Stimulated activated naive CD4-positive, alpha-beta T cell treated with Interleukin-2 at 50 U/mL for 16 hours (primary cell): ENCODE data around the gene RBM20.
A peak's percentile ranks its signal among the peaks of the same experiment; 100 is the strongest.
"Not testable (repeated sequence)": the region's sequence is repeated elsewhere in the genome, so short reads cannot be mapped to it uniquely, and the experiment has no call there.

Experiments
- DNase-seq: peaks from one replicate; lab custom pipeline; 2025; lab: John Stamatoyannopoulos, UW

Gene RBM20

GRCh38 chr10:110765513-110766319, 121.6 kb downstream of the RBM20 start:
- DNase-seq = no peak

DNA sequence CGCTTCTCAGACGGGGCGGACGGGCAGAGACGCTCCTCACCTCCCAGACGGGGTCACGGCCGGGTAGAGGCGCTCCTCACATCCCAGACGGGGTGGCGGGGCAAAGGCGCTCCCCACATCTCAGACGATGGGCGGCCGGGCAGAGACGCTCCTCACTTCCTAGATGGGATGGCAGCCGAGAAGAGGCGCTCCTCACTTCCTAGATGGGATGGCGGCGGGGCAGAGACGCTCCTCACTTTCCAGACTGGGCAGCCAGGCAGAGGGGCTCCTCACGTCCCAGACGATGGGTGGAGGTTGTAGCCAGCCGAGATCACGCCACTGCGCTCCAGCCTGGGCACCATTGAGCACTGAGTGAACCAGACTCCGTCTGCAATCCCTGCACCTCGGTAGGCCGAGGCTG, 123.5 kb downstream of the RBM20 start:
- not testable (repeated sequence) for DNase-seq

- no peak for DNase-seq
These were observed 126.1 kb downstream of the RBM20 start for GRCh38 chr10:110770243-110770642.

DNA sequence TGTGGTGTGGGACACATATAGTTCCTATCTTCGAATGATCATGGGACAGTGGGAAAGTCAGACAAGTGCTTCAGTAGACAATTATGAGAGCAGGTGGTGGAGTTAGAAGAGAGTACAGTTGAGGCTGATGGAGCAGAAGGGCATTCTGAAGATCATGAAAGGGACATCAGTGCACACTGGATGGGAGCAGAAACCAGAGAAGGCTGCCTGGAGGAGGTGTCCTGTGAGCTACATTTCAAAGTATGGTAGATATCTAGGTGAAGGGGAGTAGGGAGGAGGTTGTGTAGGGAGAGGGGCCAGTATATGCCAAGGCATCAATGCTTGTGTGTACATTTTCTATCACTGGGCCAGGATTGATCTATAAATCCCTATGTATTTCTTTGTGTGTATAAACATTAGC, 127.3 kb downstream of the RBM20 start:
- no peak for DNase-seq

DNA sequence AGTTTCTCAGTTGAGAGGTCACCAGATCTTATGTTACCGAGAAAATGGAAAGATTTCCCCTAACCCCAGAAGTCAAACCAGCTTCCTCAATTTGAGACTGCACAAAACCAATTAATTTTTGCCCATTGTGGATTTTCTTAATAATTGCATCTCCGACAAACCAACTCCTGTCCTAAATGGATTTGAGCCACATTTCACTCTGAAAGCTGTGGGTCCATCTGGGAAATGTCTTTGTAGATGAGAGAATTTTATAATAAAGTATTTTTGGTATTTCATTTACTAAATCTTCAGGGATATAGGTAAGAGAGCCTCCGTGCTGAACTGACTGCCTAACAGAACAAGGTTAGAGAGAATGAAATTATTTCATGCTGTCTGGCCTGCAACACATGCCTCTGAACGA, 127.9 kb downstream of the RBM20 start:
- no peak for DNase-seq

GRCh38 chr10:110772454-110773025, 128.4 kb downstream of the RBM20 start:
- no peak for DNase-seq

DNA sequence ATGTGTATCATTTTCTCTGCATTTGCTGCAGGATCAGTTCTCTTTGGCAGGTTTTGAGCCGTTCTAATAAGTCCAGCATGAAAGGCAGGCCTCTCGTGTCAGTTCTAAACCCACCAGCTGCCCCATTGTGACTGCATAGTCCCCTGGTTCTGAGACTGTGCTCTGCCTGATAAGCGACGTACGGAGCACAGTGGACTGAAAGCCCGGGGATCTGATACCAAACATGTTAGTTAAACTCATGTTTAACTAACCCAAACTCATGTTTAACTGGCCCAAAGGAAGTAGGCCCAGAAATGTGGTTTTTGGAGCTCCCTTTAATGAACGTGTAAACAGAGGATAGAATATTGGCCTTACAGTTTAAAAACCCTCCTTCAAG, 129.5 kb downstream of the RBM20 start:
- no peak for DNase-seq

GRCh38 chr10:110774069-110775019, 130.2 kb downstream of the RBM20 start:
- DNase-seq = peak; percentile 34

GRCh38 chr10:110775020-110775375, 130.9 kb downstream of the RBM20 start:
- DNase-seq = no peak

DNA sequence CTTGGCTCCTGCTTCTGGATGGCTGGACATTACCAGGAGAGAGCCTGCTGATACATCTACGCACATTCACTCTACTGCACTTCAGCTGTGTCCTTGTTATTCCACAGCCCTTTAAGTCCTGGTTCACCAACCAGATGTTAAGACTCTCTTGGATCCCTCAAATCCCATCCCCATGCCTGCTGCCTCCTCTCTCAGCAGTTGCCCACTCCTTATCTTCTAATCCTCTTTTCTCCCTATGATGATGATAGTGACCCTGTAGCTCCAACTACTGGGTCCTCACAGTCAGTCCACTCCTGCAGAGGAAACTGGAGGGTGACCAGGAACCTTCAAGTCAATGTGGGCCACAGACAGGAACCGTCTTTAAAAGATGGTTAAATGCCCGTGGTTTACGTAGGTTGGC, 131.3 kb downstream of the RBM20 start:
- DNase-seq = no peak

GRCh38 chr10:110777017-110777416, 132.9 kb downstream of the RBM20 start:
- DNase-seq = no peak

DNA sequence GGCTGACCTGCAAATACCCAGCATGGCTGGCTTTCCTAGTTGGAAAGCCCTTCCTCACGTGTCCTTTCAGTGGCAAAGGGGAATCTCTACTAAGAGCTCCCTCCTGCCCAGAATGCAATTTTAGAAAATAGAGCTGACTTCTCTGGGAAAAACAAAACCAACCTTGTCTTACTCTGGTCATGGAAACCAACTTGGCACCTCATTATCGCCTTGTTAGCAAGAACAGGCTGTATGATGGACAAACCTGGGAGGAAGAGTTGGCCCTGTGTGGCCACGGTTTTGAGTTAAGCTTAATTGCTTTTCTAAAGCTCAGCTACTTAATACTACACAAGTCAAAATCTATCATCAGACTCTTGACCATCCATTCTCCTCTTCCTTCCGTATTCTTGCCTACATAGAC, 133.5 kb downstream of the RBM20 start:
- DNase-seq = no peak

GRCh38 chr10:110778211-110778610, 134.1 kb downstream of the RBM20 start:
- no peak for DNase-seq

DNA sequence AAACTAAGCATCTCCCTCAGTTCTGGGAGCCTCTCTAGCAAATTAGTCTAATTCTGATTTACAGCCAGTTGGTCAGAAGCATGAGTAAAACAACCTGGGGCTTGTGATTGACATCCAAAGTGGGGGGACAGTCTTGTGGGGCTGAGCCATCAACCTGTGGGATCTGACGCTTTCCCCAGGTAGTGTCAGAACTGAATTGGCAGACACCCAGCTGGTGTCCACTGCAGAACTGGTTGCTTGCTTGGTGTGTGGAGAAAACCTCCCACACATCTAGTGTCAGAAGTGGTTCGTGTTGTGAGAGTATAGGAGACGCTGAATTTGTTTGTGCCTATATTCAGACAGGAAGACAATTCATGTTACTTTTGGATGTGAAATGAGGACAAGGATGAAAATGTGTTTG, 135.4 kb downstream of the RBM20 start:
- DNase-seq = no peak

GRCh38 chr10:110780704-110781103, 136.6 kb downstream of the RBM20 start:
- no peak for DNase-seq

- no peak for DNase-seq
These were observed 137.0 kb downstream of the RBM20 start for GRCh38 chr10:110781139-110781538.

DNA sequence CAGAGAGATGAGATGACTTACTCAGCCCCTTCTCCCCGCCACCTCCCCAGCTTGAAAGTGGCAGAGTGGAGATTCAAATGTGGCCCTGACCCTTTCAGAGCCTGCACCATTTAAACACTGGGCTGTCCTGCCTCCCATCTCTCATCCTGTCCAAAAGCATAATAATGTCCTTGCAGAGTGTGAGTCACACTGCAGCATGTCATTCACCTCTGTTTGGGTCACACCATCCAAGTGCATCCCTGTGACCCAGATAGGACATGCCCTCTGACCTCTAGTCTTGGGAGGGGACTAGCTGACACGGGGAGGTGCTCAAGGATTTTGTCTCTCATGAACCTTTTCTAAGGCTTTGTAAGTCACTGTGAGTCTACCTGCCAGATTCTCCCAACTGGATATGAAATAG, 138.5 kb downstream of the RBM20 start:
- DNase-seq = no peak

DNA sequence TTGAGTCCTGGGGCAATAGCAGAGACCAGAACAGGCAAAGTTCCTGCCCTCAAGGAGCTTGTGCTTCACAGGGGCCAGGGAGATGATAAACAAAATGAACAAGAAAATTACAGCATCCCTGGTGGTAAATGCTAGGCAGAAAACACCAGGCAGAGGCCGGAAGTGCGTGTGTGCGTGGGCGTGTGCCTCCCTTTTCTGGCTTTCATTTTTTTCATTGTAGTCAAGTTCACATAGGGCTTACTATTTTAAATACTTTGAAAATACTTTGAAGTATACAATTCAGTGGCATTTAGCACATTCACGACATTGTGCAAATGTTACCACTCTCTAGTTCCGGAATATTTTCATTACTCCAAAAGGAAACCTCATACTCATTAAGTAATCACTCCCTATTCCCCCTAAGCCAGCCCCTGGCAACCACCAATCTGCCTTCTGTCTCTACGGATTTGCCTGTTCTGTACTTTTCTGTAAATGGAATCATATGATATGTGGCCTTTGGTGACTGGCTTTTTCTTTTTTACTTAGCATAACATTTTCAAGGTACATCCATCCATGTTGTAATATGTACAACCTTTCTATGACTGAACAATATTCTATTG, 139.5 kb downstream of the RBM20 start:
- peak; percentile 65 for DNase-seq

DNA sequence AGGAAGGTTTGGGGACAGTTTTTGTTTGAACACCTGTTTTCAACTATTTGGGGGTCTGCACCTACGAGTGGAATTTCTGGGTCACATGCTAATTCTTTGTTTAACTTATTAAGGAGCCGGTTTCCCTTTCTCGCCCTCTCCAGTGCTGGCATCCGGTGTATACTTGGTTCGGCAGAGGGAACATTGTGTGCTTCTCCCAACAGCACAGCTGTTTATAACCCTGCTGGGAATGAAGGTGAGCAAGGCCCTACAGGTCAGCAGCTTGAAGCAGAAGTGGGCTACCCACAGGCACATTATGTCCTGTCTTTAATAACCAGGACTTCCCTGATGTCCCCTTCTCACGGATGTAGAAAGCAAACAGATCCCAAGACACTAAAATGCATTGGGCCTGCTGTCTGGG, 140.1 kb downstream of the RBM20 start:
- no peak for DNase-seq

- no peak for DNase-seq
These were observed 142.0 kb downstream of the RBM20 start for GRCh38 chr10:110786172-110786571.

- no peak for DNase-seq
These were observed 144.7 kb downstream of the RBM20 start for GRCh38 chr10:110788620-110789385.
